Measurements from ENCODE around the gene BANK1. TPM values are rescaled to one million over a fixed set of nuclear protein-coding genes. Genes with fewer than 3 reads are reported as not detected.

BANK1 gene
- total RNA-seq, 1 experiment from 2014 or later = 1.1 TPM

DNA sequence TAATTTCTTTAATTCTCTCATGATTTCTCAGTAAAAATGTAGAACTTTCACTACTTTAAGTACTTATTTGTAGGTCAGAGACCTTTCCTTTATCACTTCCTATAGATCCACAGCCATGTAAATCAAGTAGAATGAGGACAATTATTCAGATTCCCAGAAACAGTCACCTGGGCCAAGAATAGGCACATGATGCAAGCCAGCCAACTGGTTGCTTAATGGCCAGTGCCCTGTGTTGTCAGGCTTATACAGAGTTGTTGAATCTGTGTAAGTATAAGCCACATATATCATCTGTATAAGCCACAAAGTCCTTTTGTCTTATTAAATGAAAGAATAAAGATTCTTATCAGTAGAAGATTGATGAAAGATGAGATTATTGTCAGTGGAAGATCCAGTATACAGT lies 5.2 kb downstream of the BANK1 start:
- Histone ChIP-seq H2BK120ac (ENCODE audit: low read depth, low read length, poor library complexity, severe bottlenecking) (no peak overlapping the region), H3K27ac (ENCODE audit: insufficient read length, low read depth, low read length) (no peak overlapping the region), H3K27me3 (ENCODE audit: insufficient read depth, low read length) (no peaks in the 10 kb centered on the region), H2BK20ac (ENCODE audit: low read depth, low read length, poor library complexity, severe bottlenecking) (no peak overlapping the region), H2BK5ac (ENCODE audit: insufficient read length, low read length) (no peak overlapping the region), H3K23ac (ENCODE audit: insufficient read length, low read depth, low read length) (no peak overlapping the region), H2BK15ac (ENCODE audit: low read depth, low read length) (no peak overlapping the region), H4K20me1 (ENCODE audit: control insufficient read depth, insufficient read depth, insufficient read length) (no peaks in the 10 kb centered on the region), H4K8ac (replicated peaks; ENCODE audit: insufficient read length, low read depth, low read length) (no peak overlapping the region), H2BK12ac (ENCODE audit: insufficient read length, low read depth, low read length) (no peak overlapping the region), H3K18ac (ENCODE audit: insufficient read length, low read depth, low read length) (no peak overlapping the region), H3K23me2 (ENCODE audit: insufficient read length, low read depth, low read length, poor library complexity, severe bottlenecking) (peaks cover 4% of the 10 kb centered on the region), H3K4ac (ENCODE audit: low read depth, low read length) (no peak overlapping the region), H4K91ac (ENCODE audit: insufficient read length, low read depth, low read length) (no peak overlapping the region), H3K79me2 (ENCODE audit: insufficient read depth, low read length) (no peaks in the 10 kb centered on the region), H3K79me1 (ENCODE audit: insufficient read depth, low read depth, low read length, poor library complexity, severe bottlenecking) (no peaks in the 10 kb centered on the region), H3K9ac (ENCODE audit: extremely low read depth, insufficient read length, low read length) (no peak overlapping the region), H3T11ph (ENCODE audit: low read length) (no peak overlapping the region), H3K56ac (ENCODE audit: insufficient read length, low read depth, low read length) (no peak overlapping the region), H3K14ac (ENCODE audit: insufficient read depth, low read length) (no peak overlapping the region), H3K4me1 (ENCODE audit: insufficient read depth, low read length) (no peaks in the 10 kb centered on the region), H3K4me2 (ENCODE audit: insufficient read depth, insufficient read length, low read length) (no peak overlapping the region), H4K5ac (ENCODE audit: insufficient read length, low read depth, low read length) (no peak overlapping the region), H2AK5ac (ENCODE audit: insufficient read length, low read length) (no peak overlapping the region), H3K9me3 (ENCODE audit: control insufficient read depth, low read depth, low read length) (no peaks in the 10 kb centered on the region), H2AFZ (ENCODE audit: low read length) (no peak overlapping the region)
- TF ChIP-seq, protein P1, sequence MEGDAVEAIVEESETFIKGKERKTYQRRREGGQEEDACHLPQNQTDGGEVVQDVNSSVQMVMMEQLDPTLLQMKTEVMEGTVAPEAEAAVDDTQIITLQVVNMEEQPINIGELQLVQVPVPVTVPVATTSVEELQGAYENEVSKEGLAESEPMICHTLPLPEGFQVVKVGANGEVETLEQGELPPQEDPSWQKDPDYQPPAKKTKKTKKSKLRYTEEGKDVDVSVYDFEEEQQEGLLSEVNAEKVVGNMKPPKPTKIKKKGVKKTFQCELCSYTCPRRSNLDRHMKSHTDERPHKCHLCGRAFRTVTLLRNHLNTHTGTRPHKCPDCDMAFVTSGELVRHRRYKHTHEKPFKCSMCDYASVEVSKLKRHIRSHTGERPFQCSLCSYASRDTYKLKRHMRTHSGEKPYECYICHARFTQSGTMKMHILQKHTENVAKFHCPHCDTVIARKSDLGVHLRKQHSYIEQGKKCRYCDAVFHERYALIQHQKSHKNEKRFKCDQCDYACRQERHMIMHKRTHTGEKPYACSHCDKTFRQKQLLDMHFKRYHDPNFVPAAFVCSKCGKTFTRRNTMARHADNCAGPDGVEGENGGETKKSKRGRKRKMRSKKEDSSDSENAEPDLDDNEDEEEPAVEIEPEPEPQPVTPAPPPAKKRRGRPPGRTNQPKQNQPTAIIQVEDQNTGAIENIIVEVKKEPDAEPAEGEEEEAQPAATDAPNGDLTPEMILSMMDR (conservative IDR thresholded peaks at IDR 0.05) = no peak
- DNase-seq = no peak
- Mint-ChIP-seq H3K4me1 (peaks cover 0 to 7% of the 10 kb centered on the region in 2 experiments; a peak in 2 of 4 replicates), H3K4me3 (no peak overlapping the region), H3K36me3 (ENCODE audit: insufficient read depth in 1 of 3, low read depth in 3 of 3) (peaks cover 0 to 4% (median 1%) of the 10 kb centered on the region in 3 experiments; a peak in 1 of 7 replicates), H3K9me3 (peaks cover 3 to 5% of the 10 kb centered on the region in 2 experiments; a peak in 3 of 5 replicates), H3K27ac (peak overlapping the region in 1 of 3 experiments; percentile 73; a peak in 1 of 7 replicates), H3K27me3 (ENCODE audit: low read depth) (0 out of 2 replicates have a peak, but pooled peaks cover 2% of the 10 kb centered on the region)

Data from H9 (cell line).